Measurements from ENCODE around the gene PLXNA1.

- TF ChIP-seq TGIF2 (CRISPR knock-in tag; IDR thresholded peaks at IDR 0.05), result no peak
- TF ChIP-seq HES1 (IDR thresholded peaks at IDR 0.05; ENCODE audit: low read depth), result no peak
- TF ChIP-seq E2F1 (CRISPR knock-in tag; IDR thresholded peaks at IDR 0.05), result no peak
- TF ChIP-seq JUN (IDR thresholded peaks at IDR 0.05; ENCODE audit: borderline replicate concordance, low read depth, low read length), result no peak
- TF ChIP-seq JUN (CRISPR knock-in tag; IDR thresholded peaks at IDR 0.05; ENCODE audit: borderline replicate concordance), result no peak
- no peak for TF ChIP-seq E2F6 (IDR thresholded peaks at IDR 0.05; ENCODE audit: borderline replicate concordance in 1 of 2, extremely low read depth in 1 of 2, insufficient read depth in 1 of 2, insufficient read length in 1 of 2, low read depth in 1 of 2, low read length in 1 of 2, poor library complexity in 1 of 2, severe bottlenecking in 1 of 2)
- TF ChIP-seq CREM (IDR thresholded peaks at IDR 0.05; ENCODE audit: low read depth), result no peak
- TF ChIP-seq MAFG (tag; conservative IDR thresholded peaks at IDR 0.05), result no peak
- TF ChIP-seq POLR2AphosphoS2 (IDR thresholded peaks at IDR 0.05; ENCODE audit: low read length), result no peak
Measured at GRCh38 chr3:126964261-126964660, 18.7 kb upstream of the PLXNA1 start.

All from K562 (cell line).